CD14-positive monocyte (primary cell): Measurements from ENCODE around the gene HERC2. TPM values are rescaled to one million over a fixed set of nuclear protein-coding genes. Genes with fewer than 3 reads are reported as not detected.

Source experiments
- DNase-seq, 3 donors: peaks; one replicate each; pipeline ENCODE4 v3.0.0-alpha.2; 2011 to 2022
- H2AFZ ChIP-seq: 2 replicates; pipeline ENCODE4 v1.6.0; 2012; ENCODE audit warnings: mild to moderate bottlenecking, low read depth, low read length, inconsistent platforms; ENCODE audit not compliant: insufficient read depth, poor library complexity, severe bottlenecking
- H3K27ac ChIP-seq, 2 donors: 1 replicate in 1 of 2; 2 replicates in 1 of 2; pipeline ENCODE4 v1.5.1; 2012 to 2013; ENCODE audit warnings: low read length in 2 of 2, control low read depth in 1 of 2, inconsistent platforms in 1 of 2, low read depth in 1 of 2, mild to moderate bottlenecking in 1 of 2
- H3K27me3 ChIP-seq, 2 donors: one replicate each; pipeline versions ENCODE4 v1.6.0 to v1.6.1; 2011 to 2013; ENCODE audit warnings: low read length in 2 of 2; ENCODE audit not compliant: control insufficient read depth in 2 of 2, insufficient read depth in 2 of 2
- H3K36me3 ChIP-seq, 2 donors: replicated peaks in 1 of 2; 1 replicate in 1 of 2; 2 replicates in 1 of 2; pipeline versions ENCODE4 v1.5.1 to v1.6.1; 2012 to 2013; ENCODE audit warnings: low read length in 2 of 2, control low read depth in 1 of 2, inconsistent platforms in 1 of 2, mild to moderate bottlenecking in 1 of 2; ENCODE audit not compliant: insufficient read depth in 2 of 2, control insufficient read depth in 1 of 2
- H3K4me1 ChIP-seq, 2 donors: 1 replicate in 1 of 2; 2 replicates in 1 of 2; pipeline versions ENCODE4 v1.5.1 to v1.6.1; 2012 to 2013; ENCODE audit warnings: low read length in 2 of 2, control low read depth in 1 of 2, inconsistent platforms in 1 of 2, mild to moderate bottlenecking in 1 of 2, moderate library complexity in 1 of 2; ENCODE audit not compliant: insufficient read depth in 2 of 2, control insufficient read depth in 1 of 2
- H3K4me2 ChIP-seq: replicated peaks from 2 replicates; pipeline ENCODE3; 2012; ENCODE audit warnings: low read length, moderate library complexity, mild to moderate bottlenecking; ENCODE audit not compliant: poor library complexity, severe bottlenecking; ENCODE audit errors: extremely low read depth
- H3K4me3 ChIP-seq, 3 experiments: fragments of 200-600 bp in 1 of 3; sonication (generic) in 1 of 3; replicated peaks in 1 of 3; 1 replicate in 2 of 3; 2 replicates in 1 of 3; pipeline ENCODE4 v1.5.1; 2011 to 2013; ENCODE audit warnings: low read length in 3 of 3, mild to moderate bottlenecking in 3 of 3, control low read depth in 2 of 3, low read depth in 2 of 3, inconsistent platforms in 1 of 3, moderate library complexity in 1 of 3
- H3K79me2 ChIP-seq: 2 replicates; pipeline ENCODE4 v1.6.0; 2012; ENCODE audit warnings: mild to moderate bottlenecking, control low read depth, inconsistent platforms, low read length, moderate library complexity; ENCODE audit not compliant: insufficient read depth
- H3K9ac ChIP-seq: 2 replicates; pipeline ENCODE4 v1.6.0; 2017; ENCODE audit warnings: low read length, mild to moderate bottlenecking; ENCODE audit not compliant: insufficient read depth, poor library complexity, severe bottlenecking
- H3K9me3 ChIP-seq, 2 donors: replicated peaks in 1 of 2; 1 replicate in 1 of 2; 2 replicates in 1 of 2; pipeline versions ENCODE4 v1.5.1 to v1.6.1; 2012 to 2013; ENCODE audit warnings: low read length in 2 of 2, control low read depth in 1 of 2; ENCODE audit not compliant: control insufficient read depth in 1 of 2, insufficient read depth in 1 of 2
- H4K20me1 ChIP-seq: 2 replicates; pipeline ENCODE4 v1.6.0; 2012; ENCODE audit warnings: mild to moderate bottlenecking, low read length, control low read depth, moderate library complexity; ENCODE audit not compliant: insufficient read depth
- H3K27ac Mint-ChIP-seq, 7 donors: one replicate each; pipeline ENCODE4 v1.8.0; 2020; ENCODE audit warnings: mild to moderate bottlenecking in 7 of 7, mixed read lengths in 7 of 7, moderate library complexity in 6 of 7, inconsistent platforms in 2 of 7
- H3K27me3 Mint-ChIP-seq, 3 donors: one replicate each; pipeline ENCODE4 v1.8.0; 2021 to 2022; ENCODE audit warnings: low read depth in 3 of 3, mild to moderate bottlenecking in 3 of 3, mixed read lengths in 3 of 3, moderate library complexity in 3 of 3, inconsistent platforms in 1 of 3
- H3K36me3 Mint-ChIP-seq, 2 donors: one replicate each; pipeline ENCODE4 v1.8.0; 2020; ENCODE audit warnings: mixed read lengths in 2 of 2, inconsistent platforms in 1 of 2, mild to moderate bottlenecking in 1 of 2
- H3K4me1 Mint-ChIP-seq: one replicate; pipeline ENCODE4 v1.8.0; 2020; ENCODE audit warnings: mild to moderate bottlenecking, mixed read lengths
- H3K4me3 Mint-ChIP-seq, 2 donors: one replicate each; pipeline ENCODE4 v1.8.0; 2020; ENCODE audit warnings: mild to moderate bottlenecking in 2 of 2, mixed read lengths in 2 of 2, moderate library complexity in 1 of 2
- H3K9me3 Mint-ChIP-seq, 7 donors: one replicate each; pipeline ENCODE4 v1.8.0; 2020 to 2022; ENCODE audit warnings: mixed read lengths in 7 of 7, mild to moderate bottlenecking in 6 of 7, moderate library complexity in 6 of 7, inconsistent platforms in 2 of 7
- WGBS: methylation state at CpG from one replicate; pipeline ENCODE4 v1.1.5; 2013; ENCODE audit warnings: missing lambda C conversion rate; ENCODE audit not compliant: insufficient coverage; 5-methylcytosine and 5-hydroxymethylcytosine counted together
- intact Hi-C, 2 donors: fragments of 100-400 bp; cut with micrococcal nuclease; formaldehyde crosslinking; loops; one replicate each; pipeline versions ENCODE4 v1.15.0 to v1.15.1; 2023
- polyA plus RNA-seq, 3 donors: library from polyadenylated mRNA; depleted of rRNA in 1 of 3; unstranded in 2 of 3; stranded (reverse) in 1 of 3; fragments of 300-500 nt in 2 of 3; fragments of >200 nt in 1 of 3; fragmentation: Illumina TruSeq in 2 of 3; gene quantifications; 1 replicate in 2 of 3; 2 replicates in 1 of 3; pipeline ENCODE4 v1.2.3, GENCODE V29; 2012 to 2021
- TF ChIP-seq, protein P1 (sequence below): fragments of 200-600 bp; IDR thresholded peaks from one replicate; pipeline ENCODE4 v1.8.0; 2022; ENCODE audit warnings: antibody characterized with exemption, mild to moderate bottlenecking

The HERC2 gene
- polyA plus RNA-seq, 3 donors = 3.1 to 9.0 (median 4.7) TPM

DNA sequence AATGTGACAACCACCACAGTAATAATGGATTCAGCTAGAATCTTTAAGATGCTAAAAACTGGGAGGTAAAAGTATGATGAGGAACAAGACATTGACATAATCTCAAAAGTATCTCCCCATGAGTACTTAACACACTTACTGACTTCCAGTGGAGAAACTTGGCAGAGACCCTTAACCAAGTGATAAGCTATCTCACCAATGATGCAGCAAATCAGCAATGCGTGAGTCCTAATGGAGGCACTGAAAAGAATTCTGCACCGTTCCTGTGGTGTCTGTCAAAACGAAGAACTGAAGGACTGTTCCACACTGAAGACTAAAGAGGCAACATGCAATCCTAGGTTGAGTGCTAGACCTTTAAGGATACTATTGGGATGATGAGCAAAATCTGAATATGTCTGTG is 154.9 kb downstream of the HERC2 start:
- H3K36me3 ChIP-seq = peaks cover 32 to 77% of the 10 kb centered on the region in 2 donors
- peaks cover 73 to 81% of the 10 kb centered on the region in 2 donors for H3K36me3 Mint-ChIP-seq
- no peaks in the 10 kb centered on the region for H3K4me1 ChIP-seq
- H3K9ac ChIP-seq = no peak overlapping the region
- 100% methylated on average over 3 of the region's 3 CpGs for WGBS
- H3K4me3 ChIP-seq = no peak overlapping the region
- TF ChIP-seq, protein P1, sequence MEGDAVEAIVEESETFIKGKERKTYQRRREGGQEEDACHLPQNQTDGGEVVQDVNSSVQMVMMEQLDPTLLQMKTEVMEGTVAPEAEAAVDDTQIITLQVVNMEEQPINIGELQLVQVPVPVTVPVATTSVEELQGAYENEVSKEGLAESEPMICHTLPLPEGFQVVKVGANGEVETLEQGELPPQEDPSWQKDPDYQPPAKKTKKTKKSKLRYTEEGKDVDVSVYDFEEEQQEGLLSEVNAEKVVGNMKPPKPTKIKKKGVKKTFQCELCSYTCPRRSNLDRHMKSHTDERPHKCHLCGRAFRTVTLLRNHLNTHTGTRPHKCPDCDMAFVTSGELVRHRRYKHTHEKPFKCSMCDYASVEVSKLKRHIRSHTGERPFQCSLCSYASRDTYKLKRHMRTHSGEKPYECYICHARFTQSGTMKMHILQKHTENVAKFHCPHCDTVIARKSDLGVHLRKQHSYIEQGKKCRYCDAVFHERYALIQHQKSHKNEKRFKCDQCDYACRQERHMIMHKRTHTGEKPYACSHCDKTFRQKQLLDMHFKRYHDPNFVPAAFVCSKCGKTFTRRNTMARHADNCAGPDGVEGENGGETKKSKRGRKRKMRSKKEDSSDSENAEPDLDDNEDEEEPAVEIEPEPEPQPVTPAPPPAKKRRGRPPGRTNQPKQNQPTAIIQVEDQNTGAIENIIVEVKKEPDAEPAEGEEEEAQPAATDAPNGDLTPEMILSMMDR = no peak
- peaks cover 0 to 1% (median 0%) of the 10 kb centered on the region in 3 donors for H3K27me3 Mint-ChIP-seq
- no peak overlapping the region for H3K4me3 Mint-ChIP-seq
- H4K20me1 ChIP-seq = no peaks in the 10 kb centered on the region
- no peaks in the 10 kb centered on the region for H3K79me2 ChIP-seq
- no peak overlapping the region for H3K27ac Mint-ChIP-seq
- intact Hi-C loops = no loop called here
- H3K27ac ChIP-seq = no peak overlapping the region
- no peaks in the 10 kb centered on the region for H3K27me3 ChIP-seq
- no peak for DNase-seq
- H3K4me1 Mint-ChIP-seq = no peaks in the 10 kb centered on the region
- no peak overlapping the region for H2AFZ ChIP-seq
- peaks cover 0 to 4% (median 0%) of the 10 kb centered on the region in 7 donors for H3K9me3 Mint-ChIP-seq
- H3K9me3 ChIP-seq = no peaks in the 10 kb centered on the region
- no peak overlapping the region for H3K4me2 ChIP-seq

DNA sequence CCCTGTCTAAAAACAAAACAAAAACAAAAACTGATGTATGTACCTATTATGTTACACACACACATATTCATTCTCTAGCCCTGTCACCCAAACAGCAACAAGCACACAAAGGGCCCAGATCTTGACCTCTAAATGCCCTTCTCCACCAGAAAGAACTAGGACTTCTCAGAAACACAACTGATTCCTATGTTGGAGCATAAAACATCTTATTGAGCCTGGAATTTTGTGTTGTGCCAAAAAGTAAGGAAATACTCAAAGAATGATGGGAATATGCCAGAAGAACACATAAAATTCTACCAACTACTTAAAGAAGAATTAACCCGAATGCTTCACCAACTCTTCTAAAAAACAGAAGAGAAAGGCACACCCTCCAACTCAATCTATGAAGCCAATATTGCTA is 156.2 kb downstream of the HERC2 start:
- Mint-ChIP-seq H3K27me3 (peaks cover 0 to 1% (median 0%) of the 10 kb centered on the region in 3 donors), H3K36me3 (peaks cover 80 to 84% of the 10 kb centered on the region in 2 donors), H3K4me1 (no peaks in the 10 kb centered on the region), H3K27ac (no peak overlapping the region), H3K9me3 (peaks cover 0 to 8% (median 0%) of the 10 kb centered on the region in 7 donors), H3K4me3 (no peak overlapping the region)
- Histone ChIP-seq H3K79me2 (no peaks in the 10 kb centered on the region), H3K4me1 (no peaks in the 10 kb centered on the region), H3K9me3 (no peaks in the 10 kb centered on the region), H3K27ac (no peak overlapping the region), H3K27me3 (no peaks in the 10 kb centered on the region), H3K9ac (no peak overlapping the region), H4K20me1 (no peaks in the 10 kb centered on the region), H3K4me2 (no peak overlapping the region), H2AFZ (no peak overlapping the region), H3K4me3 (no peak overlapping the region), H3K36me3 (peaks cover 34 to 89% of the 10 kb centered on the region in 2 donors)
- no CpG with 5 or more reads among the region's 1 CpG for WGBS
- no peak for DNase-seq
- TF ChIP-seq, protein P1 = no peak
- intact Hi-C loops = no loop called here
